GM19467 (cell line): ENCODE results near the gene SPRY1.

Source experiments
- ATAC-seq: cut with Tn5 transposase; IDR thresholded peaks from one replicate; pipeline ENCODE4 v1.9.1; 2021; ENCODE audit warnings: mild to moderate bottlenecking, moderate library complexity; ENCODE audit not compliant: unreplicated experiment

The SPRY1 gene

GRCh38 chr4:123396307-123397143, at the start of gene SPRY1:
SPRY1 (plus strand) TSS chr4:123396795; CDS start chr4:123401592, 4,797 bp downstream.
- ATAC-seq: peak; percentile 45

- peak; percentile 43 for ATAC-seq
Measured at GRCh38 chr4:123346951-123347350, 49.6 kb upstream of the SPRY1 start.

GRCh38 chr4:123348946-123349345, 47.6 kb upstream of the SPRY1 start:
- no peak for ATAC-seq

DNA sequence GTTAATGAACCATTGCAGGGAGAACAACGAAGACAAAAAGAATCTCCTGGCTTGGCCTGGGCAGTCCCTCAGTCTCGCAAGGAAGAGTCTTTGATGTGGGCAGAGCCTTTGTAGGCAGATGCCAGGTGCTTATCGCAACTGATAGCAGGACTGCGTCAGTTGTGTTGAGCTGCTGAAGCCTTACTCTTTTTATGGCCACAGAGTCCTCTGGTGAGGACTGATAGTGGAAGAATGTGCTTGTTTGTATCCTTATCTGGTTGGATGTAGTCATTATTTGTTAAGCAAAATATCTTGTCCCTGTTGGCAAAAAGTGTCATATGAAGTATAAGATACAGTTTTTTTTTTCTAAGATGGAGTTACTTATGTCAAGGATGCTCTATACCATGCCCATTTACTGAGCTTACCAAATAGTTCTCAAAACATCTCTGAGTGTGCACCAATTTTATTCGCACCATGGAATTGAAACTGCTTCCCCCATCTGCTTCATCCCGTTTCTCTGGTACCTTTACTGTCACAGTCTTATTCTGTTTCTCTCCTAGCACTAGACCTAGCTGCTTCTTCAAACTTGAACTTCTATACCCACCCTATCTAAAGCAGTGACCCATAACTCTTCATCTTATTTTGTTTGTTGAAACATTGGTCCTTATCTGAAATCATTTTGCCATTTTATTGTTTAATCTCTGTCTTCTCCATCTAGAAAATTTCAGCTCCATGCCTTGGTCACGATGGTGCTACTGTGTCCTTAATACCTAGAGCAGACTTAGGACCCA, 47.0 kb upstream of the SPRY1 start:
- ATAC-seq: no peak

DNA sequence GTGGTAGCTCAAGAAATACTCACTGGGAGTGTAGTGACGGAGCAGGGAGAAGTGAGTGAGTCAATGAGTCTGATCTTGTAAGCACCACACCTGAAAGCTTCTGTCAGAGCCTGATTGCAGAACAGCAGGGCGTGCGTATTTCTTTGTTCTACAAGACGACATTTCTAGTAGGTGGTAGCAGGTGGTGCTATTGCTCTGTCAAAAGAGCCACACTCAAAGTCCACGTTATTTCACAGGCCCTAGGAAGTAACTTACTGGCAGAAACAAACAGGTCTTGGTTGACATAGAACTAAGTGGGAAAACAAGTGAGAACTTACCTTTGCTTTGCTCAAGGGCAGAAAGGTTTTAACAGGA, 46.4 kb upstream of the SPRY1 start:
- no peak for ATAC-seq

GRCh38 chr4:123350726-123351125, 45.9 kb upstream of the SPRY1 start:
- ATAC-seq: no peak

- ATAC-seq: no peak
Measured at GRCh38 chr4:123351713-123352112, 44.9 kb upstream of the SPRY1 start.

DNA sequence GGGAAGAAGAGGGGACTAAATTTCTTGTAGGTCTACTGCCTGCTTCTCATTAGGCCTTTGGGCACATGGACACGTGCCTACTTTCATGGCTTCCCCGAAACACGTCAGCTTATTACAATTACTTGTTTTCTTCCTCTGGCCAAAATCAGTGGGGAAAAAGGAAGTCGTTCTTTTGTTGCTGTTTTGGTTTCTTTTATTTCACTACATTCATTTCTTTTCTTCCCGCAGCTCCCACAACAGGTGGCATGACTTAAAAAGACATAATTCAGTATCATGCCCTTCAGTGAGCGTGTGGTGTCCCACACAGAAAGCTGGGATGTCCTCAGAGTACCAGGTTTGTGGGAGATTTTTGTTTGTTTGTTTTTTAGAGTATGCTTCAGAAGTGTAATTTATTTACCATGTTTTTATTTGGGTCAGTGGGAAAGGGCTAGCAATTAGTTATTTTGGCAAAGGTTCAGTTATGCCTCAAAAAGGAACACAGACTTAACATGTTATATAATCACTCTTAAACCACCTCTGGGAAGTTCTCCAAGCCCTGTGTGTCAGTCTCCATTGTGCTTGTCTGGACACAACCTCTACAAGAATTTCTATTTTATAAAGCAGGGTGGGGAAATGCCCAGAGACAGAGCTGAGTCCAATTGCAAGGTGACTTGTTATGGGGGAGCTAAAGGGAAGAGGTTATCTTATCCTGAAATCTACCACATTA, 44.2 kb upstream of the SPRY1 start:
- no peak for ATAC-seq

GRCh38 chr4:123352966-123353365, 43.6 kb upstream of the SPRY1 start:
- no peak for ATAC-seq

GRCh38 chr4:123353656-123354055, 42.9 kb upstream of the SPRY1 start:
- ATAC-seq: no peak

DNA sequence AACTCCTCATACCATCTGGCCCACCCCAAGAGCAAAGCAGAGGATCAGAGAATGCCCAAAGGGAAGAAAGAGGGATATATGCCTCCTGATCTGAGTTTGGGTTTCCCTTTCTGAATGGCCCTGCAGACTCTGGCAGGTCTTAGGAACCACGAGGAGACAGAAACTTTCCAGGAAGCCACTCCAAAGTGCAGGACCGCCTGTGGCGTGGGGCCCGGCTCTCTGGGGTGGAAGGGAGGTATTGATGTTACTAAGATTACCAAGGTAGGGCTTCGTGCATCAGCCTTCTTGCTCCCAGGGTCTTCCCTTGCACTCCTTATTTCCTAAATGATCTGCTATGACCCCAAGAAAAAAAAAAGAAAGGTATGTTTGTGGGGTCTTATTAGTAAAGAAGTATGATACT, 41.9 kb upstream of the SPRY1 start:
- no peak for ATAC-seq

- ATAC-seq: no peak
Measured at GRCh38 chr4:123356921-123357320, 39.7 kb upstream of the SPRY1 start.

- ATAC-seq: no peak
Measured at GRCh38 chr4:123359449-123360315, 36.9 kb upstream of the SPRY1 start.

- ATAC-seq: no peak
Measured at GRCh38 chr4:123361195-123361861, 35.3 kb upstream of the SPRY1 start.

DNA sequence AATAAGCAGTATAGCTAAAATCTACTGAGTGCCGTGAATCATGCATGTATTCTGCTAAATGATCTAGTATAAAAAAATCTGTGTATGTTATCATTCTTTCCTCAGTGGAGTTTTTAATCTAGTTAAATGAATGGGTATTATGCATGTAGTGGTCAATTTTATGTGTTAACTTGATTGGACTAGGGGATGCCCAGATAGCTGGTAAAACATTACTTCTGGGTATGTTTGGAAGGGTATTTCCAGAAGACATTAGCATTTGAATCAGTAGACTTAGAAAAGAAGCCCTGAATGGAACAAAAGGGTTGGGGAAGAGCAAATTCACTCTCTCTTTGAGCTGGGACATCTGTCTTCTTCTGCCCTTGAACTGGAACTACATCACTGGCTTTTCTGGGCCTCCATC, 34.5 kb upstream of the SPRY1 start:
- no peak for ATAC-seq

GRCh38 chr4:123363729-123364128, 32.9 kb upstream of the SPRY1 start:
- peak; percentile 88 for ATAC-seq

DNA sequence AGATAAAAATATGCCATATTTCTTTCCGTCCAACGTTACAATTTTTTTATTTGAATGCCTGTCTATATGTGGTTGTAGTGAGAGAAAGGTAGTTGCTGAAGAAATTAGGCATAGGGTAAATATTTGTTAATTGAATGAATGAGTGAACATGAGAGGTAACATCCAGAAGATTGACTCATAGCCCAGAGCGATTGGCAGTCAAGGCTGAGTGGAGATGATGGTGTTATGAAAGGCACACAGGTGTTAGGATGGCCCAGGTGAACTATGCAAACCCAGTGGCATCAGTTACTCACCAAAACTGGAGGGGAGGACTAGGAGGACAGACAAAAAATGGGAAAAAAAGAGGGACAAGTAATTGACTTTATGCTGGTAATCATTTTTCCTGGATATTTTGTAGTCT, 31.7 kb upstream of the SPRY1 start:
- ATAC-seq: no peak

DNA sequence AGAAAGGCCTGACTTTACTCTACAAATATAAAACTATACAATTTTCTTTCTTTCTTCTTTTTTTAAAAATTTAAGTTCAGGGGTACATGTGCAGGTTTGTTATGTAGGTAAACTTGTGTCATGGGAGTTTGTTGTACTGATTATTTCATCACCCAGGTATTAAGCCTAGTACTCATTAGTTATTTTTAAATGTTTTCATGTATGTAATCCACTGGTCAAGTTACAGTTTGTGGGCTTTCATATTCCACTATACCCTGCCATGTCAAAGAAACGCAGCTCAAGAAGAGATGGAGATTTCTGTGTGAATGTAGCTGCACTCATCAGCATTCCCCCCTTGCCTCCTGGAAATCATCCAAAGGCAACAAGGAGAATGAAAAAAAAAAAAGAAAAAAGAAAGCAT, 31.2 kb upstream of the SPRY1 start:
- no peak for ATAC-seq

- ATAC-seq: no peak
Measured at GRCh38 chr4:123366144-123366748, 30.3 kb upstream of the SPRY1 start.

- no peak for ATAC-seq
Measured at GRCh38 chr4:123378794-123379193, 17.8 kb upstream of the SPRY1 start.
